Naive thymus-derived CD8-positive, alpha-beta T cell (primary cell): ENCODE data around the gene SCAI. TPM values are rescaled to one million over a fixed set of nuclear protein-coding genes. Genes with fewer than 3 reads are reported as not detected.

Experiments used
- ATAC-seq, 2 donors: fragments of 150-1000 bp; cut with Tn5 transposase in 1 of 2; sonication (Bioruptor Pico), chemical (Tn5 transposase) in 1 of 2; 1 replicate in 1 of 2; 2 replicates in 1 of 2; pipeline ENCODE4 v1.10.0; 2021; ENCODE audit warnings: mild to moderate bottlenecking in 2 of 2, moderate library complexity in 2 of 2
- POLR2A ChIA-PET: fragments of 350-600 bp; sonication (Branson Sonifier 250); formaldehyde crosslinking; loops from one replicate; lab custom pipeline; 2021; ENCODE audit warnings: antibody characterized with exemption; lab: Charles Lee
- DNase-seq, 10 donors: peaks; one replicate each; pipeline versions ENCODE4 v3.0.0 to v3.0.0-alpha.2; 2020 to 2022
- H3K27ac Mint-ChIP-seq, 10 donors: one replicate each; pipeline ENCODE4 v1.8.0; 2020 to 2022; ENCODE audit warnings: mild to moderate bottlenecking in 10 of 10, mixed read lengths in 10 of 10, moderate library complexity in 4 of 10, inconsistent platforms in 1 of 10
- H3K27me3 Mint-ChIP-seq, 5 donors: one replicate each; pipeline ENCODE4 v1.8.0; 2021 to 2022; ENCODE audit warnings: mixed read lengths in 5 of 5
- H3K36me3 Mint-ChIP-seq, 3 donors: one replicate each; pipeline ENCODE4 v1.8.0; 2020 to 2022; ENCODE audit warnings: mixed read lengths in 3 of 3, mild to moderate bottlenecking in 2 of 3, inconsistent platforms in 1 of 3
- H3K4me1 Mint-ChIP-seq, 4 donors: one replicate each; pipeline ENCODE4 v1.8.0; 2021 to 2022; ENCODE audit warnings: mixed read lengths in 4 of 4
- H3K4me3 Mint-ChIP-seq, 10 donors: one replicate each; pipeline ENCODE4 v1.8.0; 2020 to 2022; ENCODE audit warnings: mild to moderate bottlenecking in 10 of 10, mixed read lengths in 10 of 10, moderate library complexity in 6 of 10, inconsistent platforms in 1 of 10
- H3K9me3 Mint-ChIP-seq, 9 donors: one replicate each; pipeline ENCODE4 v1.8.0; 2020 to 2022; ENCODE audit warnings: mixed read lengths in 9 of 9, mild to moderate bottlenecking in 3 of 9, inconsistent platforms in 1 of 9, moderate library complexity in 1 of 9
- polyA plus RNA-seq, 3 donors: library from polyadenylated mRNA; unstranded; fragments of 300-500 nt; fragmentation: Illumina TruSeq; gene quantifications; one replicate each; pipeline ENCODE4 v1.2.3, GENCODE V29; 2021
- total RNA-seq, 8 experiments: library from RNA in 2 of 8; stranded (reverse) in 2 of 8; gene quantifications; one replicate each; pipeline ENCODE4 v1.2.3 and lab custom pipeline; 2021 to 2026

Gene SCAI
- total and polyA plus RNA-seq, 5 experiments from 2014 or later: 1.1 to 15.7 (median 3.9) TPM

- DNase-seq: no peak
These were observed 2.9 kb upstream of the SCAI start for GRCh38 chr9:125146247-125146646.

GRCh38 chr9:125145425-125145824 lies 2.1 kb upstream of the SCAI start:
- no peak overlapping the region for H3K4me3 Mint-ChIP-seq
- POLR2A ChIA-PET: no interaction called here

More at GRCh38 chr9:125146247-125146646, 2.9 kb upstream of the SCAI start:
- H3K36me3 Mint-ChIP-seq: peaks cover 0 to 26% (median 2%) of the 10 kb centered on the region in 3 donors
- no peaks in the 10 kb centered on the region for H3K9me3 Mint-ChIP-seq
- no peak for ATAC-seq
- H3K27ac Mint-ChIP-seq: no peak overlapping the region
- POLR2A ChIA-PET: no interaction called here
- H3K27me3 Mint-ChIP-seq: no peaks in the 10 kb centered on the region
- H3K4me1 Mint-ChIP-seq: peaks cover 13 to 34% (median 25%) of the 10 kb centered on the region in 4 donors
- H3K4me3 Mint-ChIP-seq: no peak overlapping the region

GRCh38 chr9:125142560-125143376 lies 560 bp downstream of the SCAI start:
- Mint-ChIP-seq H3K9me3 (no peaks in the 10 kb centered on the region), H3K36me3 (peaks cover 0 to 20% (median 4%) of the 10 kb centered on the region in 3 donors), H3K27me3 (no peaks in the 10 kb centered on the region), H3K4me3 (peak overlapping the region; percentile 85 to 100 (median 95)), H3K27ac (peak overlapping the region; percentile 37 to 93 (median 90)), H3K4me1 (peaks cover 16 to 39% (median 32%) of the 10 kb centered on the region in 4 donors)
- peak; percentile 22 to 39 for ATAC-seq
- POLR2A ChIA-PET: interaction anchor here (0.7 to 3.7 kb wide), 8 partner anchors 9 to 281 kb away, joined by 3 to 14 read pairs (median 4); partner anchors contain the start of genes ARPC5L and RPL35
- DNase-seq: peak in 4 of 10 donors; percentile 17 to 35 (median 28)

More at GRCh38 chr9:125145425-125145824, 2.1 kb upstream of the SCAI start:
- H3K36me3 Mint-ChIP-seq: peaks cover 0 to 18% (median under 1%) of the 10 kb centered on the region in 3 donors
- peaks cover 13 to 33% (median 26%) of the 10 kb centered on the region in 4 donors for H3K4me1 Mint-ChIP-seq
- H3K27me3 Mint-ChIP-seq: no peaks in the 10 kb centered on the region
- DNase-seq: no peak
- H3K9me3 Mint-ChIP-seq: no peaks in the 10 kb centered on the region
- H3K27ac Mint-ChIP-seq: no peak overlapping the region
- no peak for ATAC-seq

GRCh38 chr9:125141751-125142150 lies 1.6 kb downstream of the SCAI start:
- Mint-ChIP-seq H3K36me3 (peaks cover 0 to 20% (median 4%) of the 10 kb centered on the region in 3 donors), H3K4me1 (peaks cover 16 to 39% (median 32%) of the 10 kb centered on the region in 4 donors), H3K4me3 (peak overlapping the region; percentile 85 to 100 (median 95)), H3K27me3 (no peaks in the 10 kb centered on the region), H3K27ac (peak overlapping the region in 3 of 10 donors; percentile 11 to 78 (median 68)), H3K9me3 (no peaks in the 10 kb centered on the region)
- POLR2A ChIA-PET: interaction anchor here (1.0 to 3.7 kb wide), 3 partner anchors 8 to 176 kb away, joined by 3 to 14 read pairs (median 10); no protein-coding TSS in a partner anchor
- ATAC-seq (no peak), DNase-seq (no peak)

GRCh38 chr9:125141251-125141650 lies 2.1 kb downstream of the SCAI start:
- DNase-seq (no peak), ATAC-seq (no peak)
- H3K4me3 Mint-ChIP-seq: peak overlapping the region in 2 of 10 donors; percentile 24 to 92
- H3K4me1 Mint-ChIP-seq: peaks cover 16 to 39% (median 32%) of the 10 kb centered on the region in 4 donors
- H3K27ac Mint-ChIP-seq: peak overlapping the region in 1 of 10 donors; percentile 68
- H3K36me3 Mint-ChIP-seq: peaks cover 0 to 20% (median 4%) of the 10 kb centered on the region in 3 donors
- H3K9me3 Mint-ChIP-seq: no peaks in the 10 kb centered on the region
- POLR2A ChIA-PET: interaction anchor here (1.0 to 3.7 kb wide), 3 partner anchors 8 to 175 kb away, joined by 3 to 14 read pairs (median 10); no protein-coding TSS in a partner anchor
- H3K27me3 Mint-ChIP-seq: no peaks in the 10 kb centered on the region

- peaks cover 0 to 20% (median 4%) of the 10 kb centered on the region in 3 donors for H3K36me3 Mint-ChIP-seq
- H3K4me1 Mint-ChIP-seq: peaks cover 16 to 39% (median 32%) of the 10 kb centered on the region in 4 donors
- H3K4me3 Mint-ChIP-seq: no peak overlapping the region
- no peaks in the 10 kb centered on the region for H3K9me3 Mint-ChIP-seq
- POLR2A ChIA-PET: interaction anchor here (0.6 to 1.2 kb wide), 3 partner anchors 101 to 235 kb away, joined by 3 read pairs; no protein-coding TSS in a partner anchor
- H3K27ac Mint-ChIP-seq: no peak overlapping the region
- no peak for DNase-seq
- H3K27me3 Mint-ChIP-seq: no peaks in the 10 kb centered on the region
- no peak for ATAC-seq
These were observed 2.8 kb downstream of the SCAI start for GRCh38 chr9:125140576-125140975.

- Mint-ChIP-seq H3K4me3 (no peak overlapping the region), H3K4me1 (peaks cover 11 to 37% (median 28%) of the 10 kb centered on the region in 4 donors), H3K36me3 (peaks cover 7 to 23% (median 16%) of the 10 kb centered on the region in 3 donors), H3K9me3 (peaks cover 0 to 5% (median 0%) of the 10 kb centered on the region in 9 donors), H3K27me3 (no peaks in the 10 kb centered on the region), H3K27ac (peak overlapping the region in 1 of 10 donors; percentile 53)
- no peak for DNase-seq
- ATAC-seq: no peak
- POLR2A ChIA-PET: no interaction called here
These were observed 6.1 kb downstream of the SCAI start for GRCh38 chr9:125137200-125137599.

GRCh38 chr9:125134976-125135375 lies 8.4 kb downstream of the SCAI start:
- DNase-seq (no peak), ATAC-seq (no peak)
- Mint-ChIP-seq H3K9me3 (peaks cover 0 to 5% (median 0%) of the 10 kb centered on the region in 9 donors), H3K27me3 (no peaks in the 10 kb centered on the region), H3K36me3 (peaks cover 7 to 23% (median 16%) of the 10 kb centered on the region in 3 donors), H3K27ac (no peak overlapping the region), H3K4me3 (no peak overlapping the region), H3K4me1 (peaks cover 11 to 35% (median 19%) of the 10 kb centered on the region in 4 donors)
- POLR2A ChIA-PET: no interaction called here

GRCh38 chr9:125133403-125134329 lies 9.7 kb downstream of the SCAI start:
- H3K27me3 Mint-ChIP-seq: no peaks in the 10 kb centered on the region
- H3K9me3 Mint-ChIP-seq: peaks cover 0 to 5% (median 0%) of the 10 kb centered on the region in 9 donors
- no peak for DNase-seq
- H3K27ac Mint-ChIP-seq: peak overlapping the region in 2 of 10 donors; percentile 2 to 23
- ATAC-seq: no peak
- POLR2A ChIA-PET: interaction anchor here (0.6 to 1.0 kb wide), 3 partner anchors 8 to 100 kb away, joined by 3 read pairs; partner anchors contain the start of gene SCAI
- H3K4me1 Mint-ChIP-seq: peaks cover 6 to 24% (median 11%) of the 10 kb centered on the region in 4 donors
- peaks cover 7 to 12% (median 11%) of the 10 kb centered on the region in 3 donors for H3K36me3 Mint-ChIP-seq
- H3K4me3 Mint-ChIP-seq: no peak overlapping the region

- ATAC-seq (no peak), DNase-seq (no peak)
- peak overlapping the region in 1 of 10 donors; percentile 62 for H3K27ac Mint-ChIP-seq
- H3K4me3 Mint-ChIP-seq: no peak overlapping the region
- peaks cover 0 to 5% (median 0%) of the 10 kb centered on the region in 9 donors for H3K9me3 Mint-ChIP-seq
- no peaks in the 10 kb centered on the region for H3K27me3 Mint-ChIP-seq
- POLR2A ChIA-PET: interaction anchor here (0.9 kb wide), 1 partner anchor 11 kb away, joined by 3 read pairs; no protein-coding TSS in a partner anchor
- peaks cover 6 to 12% (median 7%) of the 10 kb centered on the region in 3 donors for H3K36me3 Mint-ChIP-seq
- peaks cover 7 to 30% (median 16%) of the 10 kb centered on the region in 4 donors for H3K4me1 Mint-ChIP-seq
These were observed 11.6 kb downstream of the SCAI start for GRCh38 chr9:125131778-125132177.

- peak overlapping the region; percentile 77 to 98 (median 84) for H3K27ac Mint-ChIP-seq
- peaks cover 12 to 43% (median 30%) of the 10 kb centered on the region in 4 donors for H3K4me1 Mint-ChIP-seq
- H3K9me3 Mint-ChIP-seq: no peaks in the 10 kb centered on the region
- DNase-seq (peak; percentile 53 to 94 (median 82)), ATAC-seq (peak; percentile 99 to 100)
- POLR2A ChIA-PET: interaction anchor here (0.6 to 2.4 kb wide), 14 partner anchors 13 to 712 kb away, joined by 3 to 14 read pairs (median 3); partner anchors contain the start of genes HSPA5 and SCAI
- H3K27me3 Mint-ChIP-seq: peaks cover 0 to 2% (median 0%) of the 10 kb centered on the region in 5 donors
- peak overlapping the region; percentile 63 to 88 (median 76) for H3K4me3 Mint-ChIP-seq
- peaks cover 0 to 6% (median 3%) of the 10 kb centered on the region in 3 donors for H3K36me3 Mint-ChIP-seq
These were observed 17.1 kb downstream of the SCAI start for GRCh38 chr9:125126019-125126746.
